HG03139 (cell line): Measurements from ENCODE around the gene CYBB.
"Not testable (repeated sequence)": the region's sequence is repeated elsewhere in the genome, so short reads cannot be mapped to it uniquely, and the experiment has no call there.

ENCODE experiments used
- ATAC-seq: cut with Tn5 transposase; IDR thresholded peaks from one replicate; pipeline ENCODE4 v1.9.1; 2021; ENCODE audit not compliant: unreplicated experiment

The CYBB gene

GRCh38 chrX:37779857-37780256, at the start of gene CYBB:
Gene CYBB (plus strand): TSS chrX:37780059. CDS start chrX:37780078, 19 bp downstream.
- no peak for ATAC-seq

- peak; percentile 43 for ATAC-seq
These were observed 34.5 kb upstream of the CYBB start for GRCh38 chrX:37745354-37745753.

DNA sequence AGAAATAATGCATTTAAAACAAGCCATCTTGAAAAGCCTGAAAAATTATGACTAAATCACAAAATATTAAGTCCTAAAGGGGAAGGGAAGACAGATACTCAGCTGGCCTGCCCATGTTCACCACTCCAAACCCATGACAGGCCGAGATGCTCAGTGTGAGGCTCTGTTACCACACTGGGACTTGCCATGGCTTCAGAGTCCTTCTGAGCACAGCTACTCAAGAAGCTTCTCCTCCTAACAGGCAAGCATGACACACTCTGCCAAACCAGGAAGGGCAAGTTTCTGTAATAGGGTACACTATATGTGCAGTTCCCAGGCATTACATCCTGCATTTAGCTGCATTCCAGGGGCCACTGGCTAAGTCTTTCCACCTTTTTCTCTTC, 34.0 kb upstream of the CYBB start:
- peak; percentile 27 for ATAC-seq

- ATAC-seq: peak; percentile 96
These were observed 33.5 kb upstream of the CYBB start for GRCh38 chrX:37746218-37746941.

- no peak for ATAC-seq
These were observed 32.9 kb upstream of the CYBB start for GRCh38 chrX:37746951-37747350.

- no peak for ATAC-seq
These were observed 27.6 kb upstream of the CYBB start for GRCh38 chrX:37752281-37752680.

GRCh38 chrX:37752936-37753335, 26.9 kb upstream of the CYBB start:
- ATAC-seq: no peak

GRCh38 chrX:37753384-37753783, 26.5 kb upstream of the CYBB start:
- ATAC-seq: no peak

- ATAC-seq: peak; percentile 23
These were observed 25.3 kb upstream of the CYBB start for GRCh38 chrX:37754516-37754915.

DNA sequence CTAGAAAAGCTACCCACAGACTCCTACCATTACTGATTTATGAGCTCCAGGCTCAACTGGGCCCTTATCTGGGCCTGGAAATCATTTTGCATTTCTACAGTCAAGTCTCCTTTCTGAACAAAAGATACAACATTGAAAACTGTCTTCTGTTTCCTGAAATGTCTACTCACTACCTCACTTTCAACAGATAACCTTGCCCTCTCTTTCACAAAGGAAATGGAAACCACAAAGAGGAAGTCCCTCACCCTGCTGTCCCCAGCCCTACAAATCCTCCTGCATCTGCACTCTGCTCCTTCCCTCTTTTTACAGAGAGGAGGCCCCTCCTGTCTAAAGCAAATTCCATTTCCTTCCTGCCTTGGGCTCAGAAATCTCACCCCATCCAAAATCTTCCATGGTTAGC, 24.8 kb upstream of the CYBB start:
- peak; percentile 85 for ATAC-seq

GRCh38 chrX:37757082-37757481, 22.8 kb upstream of the CYBB start:
- no peak for ATAC-seq

- ATAC-seq: no peak
These were observed 20.5 kb upstream of the CYBB start for GRCh38 chrX:37759351-37759750.

- no peak for ATAC-seq
These were observed 19.9 kb upstream of the CYBB start for GRCh38 chrX:37759878-37760418.

- ATAC-seq: no peak
These were observed 16.5 kb upstream of the CYBB start for GRCh38 chrX:37763400-37763799.

- ATAC-seq: no peak
These were observed 14.4 kb upstream of the CYBB start for GRCh38 chrX:37765507-37765906.

DNA sequence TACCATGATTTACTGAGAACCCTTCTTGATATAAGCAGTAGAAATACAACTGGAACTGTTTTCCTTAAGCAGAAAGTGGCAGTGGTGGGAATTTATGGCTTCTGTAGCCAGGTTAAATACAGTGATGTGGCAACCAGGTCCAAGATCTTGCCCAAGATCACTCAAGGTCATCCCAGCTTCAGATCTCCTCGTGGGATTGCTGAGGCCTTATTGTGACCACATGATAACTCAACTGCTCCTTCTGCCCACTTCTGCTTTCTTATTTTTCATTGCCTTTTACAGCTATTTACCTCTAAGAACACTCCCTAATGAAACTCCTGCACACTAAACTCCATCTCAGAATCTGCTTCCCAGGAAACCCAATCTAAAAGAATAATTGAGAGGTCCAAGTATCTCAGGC, 12.4 kb upstream of the CYBB start:
- ATAC-seq: no peak

GRCh38 chrX:37768866-37769265, 11.0 kb upstream of the CYBB start:
- ATAC-seq: not testable (repeated sequence)

DNA sequence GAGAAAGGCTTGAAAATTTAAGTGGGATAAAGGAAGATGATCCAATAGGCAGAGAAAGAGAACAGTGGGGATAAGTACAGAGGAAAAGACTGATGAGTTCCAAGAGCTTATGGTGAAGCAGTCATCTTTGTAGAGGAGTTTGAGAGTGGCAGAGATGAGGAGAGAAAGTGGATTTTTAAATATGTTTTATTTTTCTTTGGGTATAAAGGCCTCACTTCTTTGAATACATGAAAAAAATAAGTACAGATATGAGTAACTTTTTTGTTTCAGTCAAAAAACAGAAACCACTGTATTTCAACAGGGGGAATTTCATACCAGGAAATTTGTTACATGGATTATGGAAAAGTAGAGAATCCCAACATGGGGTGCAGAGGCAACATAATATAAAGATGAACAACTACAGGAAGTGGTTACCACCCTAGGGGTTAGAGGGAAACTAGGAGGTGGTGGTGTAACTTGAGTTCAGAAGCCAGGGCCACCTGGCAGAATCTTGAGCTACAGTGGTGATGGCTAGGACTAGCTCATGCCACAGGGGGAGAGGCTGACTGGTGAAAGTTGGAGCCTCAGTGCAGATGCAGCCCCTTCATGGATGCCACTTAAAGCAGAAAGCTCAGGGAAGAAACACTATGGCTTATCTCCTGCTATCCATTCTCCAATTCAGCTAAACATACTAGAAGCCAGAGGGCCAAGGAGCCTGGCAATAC, 3.4 kb upstream of the CYBB start:
- ATAC-seq: no peak

GRCh38 chrX:37776987-37777325, 2.9 kb upstream of the CYBB start:
- no peak for ATAC-seq

DNA sequence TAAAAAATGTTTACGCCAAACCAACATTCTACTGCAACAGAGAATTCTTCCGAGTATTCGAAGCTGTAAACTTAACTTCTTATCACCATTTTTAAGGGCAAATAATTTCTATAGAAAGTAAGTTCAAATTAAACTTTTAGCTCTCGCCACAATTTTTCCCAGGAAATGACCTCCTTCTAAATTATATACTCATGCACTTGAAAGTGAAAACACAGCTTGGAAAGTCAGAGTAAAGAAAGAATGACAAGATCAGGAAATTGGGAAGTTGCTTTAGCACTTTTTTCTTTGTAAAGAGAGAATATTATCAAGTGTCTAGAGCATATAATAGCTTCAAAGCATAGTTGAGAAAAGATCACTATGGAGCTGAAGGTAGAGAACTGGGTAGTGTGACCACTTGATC, 1.2 kb downstream of the CYBB start:
- ATAC-seq: no peak

DNA sequence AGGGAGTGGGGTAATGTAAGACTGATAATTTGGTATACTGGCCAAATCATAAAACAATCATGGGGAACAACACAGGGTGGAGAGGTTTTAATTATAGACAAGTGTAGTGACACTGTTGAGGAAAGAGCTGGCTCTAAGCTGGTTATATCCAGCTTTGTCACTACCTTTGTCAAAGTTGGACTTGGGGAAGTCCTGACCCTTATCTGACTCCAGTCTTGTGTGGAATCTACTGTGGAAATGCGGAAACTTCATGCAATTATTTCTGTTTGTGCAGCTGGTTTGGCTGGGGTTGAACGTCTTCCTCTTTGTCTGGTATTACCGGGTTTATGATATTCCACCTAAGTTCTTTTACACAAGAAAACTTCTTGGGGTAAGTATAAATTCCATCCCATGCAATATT, 2.0 kb downstream of the CYBB start:
- no peak for ATAC-seq

- no peak for ATAC-seq
These were observed 2.5 kb downstream of the CYBB start for GRCh38 chrX:37782359-37782758.

DNA sequence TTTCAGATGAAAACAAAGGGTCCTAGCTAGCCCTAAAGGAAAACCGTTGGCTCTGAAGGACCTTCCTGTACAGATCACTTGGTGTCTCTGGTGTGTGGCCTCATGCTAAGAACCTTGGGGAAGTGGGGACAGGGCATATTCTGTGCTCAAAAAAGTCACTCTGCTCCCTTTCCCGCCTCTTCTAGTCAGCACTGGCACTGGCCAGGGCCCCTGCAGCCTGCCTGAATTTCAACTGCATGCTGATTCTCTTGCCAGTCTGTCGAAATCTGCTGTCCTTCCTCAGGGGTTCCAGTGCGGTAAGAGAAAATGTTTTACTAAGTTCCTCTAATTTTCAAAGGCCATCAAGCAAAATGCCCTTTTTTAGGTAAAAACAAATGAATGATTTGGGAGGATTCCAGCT, 3.4 kb downstream of the CYBB start:
- ATAC-seq: no peak
